ENCODE data around the gene UTP3. TPM values are rescaled to one million over a fixed set of nuclear protein-coding genes. Genes with fewer than 3 reads are reported as not detected.
"Not testable (repeated sequence)": the region's sequence is repeated elsewhere in the genome, so short reads cannot be mapped to it uniquely, and the experiment has no call there.

UTP3 gene
- total RNA-seq, 1 donor: 14.5 TPM

- H4K20me1 ChIP-seq (ENCODE audit: insufficient read depth, low read length): peaks cover 12% of the 10 kb centered on the region
- no peaks in the 10 kb centered on the region for H3K9me3 ChIP-seq (ENCODE audit: low read depth, low read length)
- peak; percentile 55 for DNase-seq (ENCODE audit: insufficient read length, low spot score, missing footprints)
- H3K27me3 ChIP-seq (ENCODE audit: insufficient read depth, low read length): no peaks in the 10 kb centered on the region
- H3K4me2 ChIP-seq (ENCODE audit: insufficient read depth, low read length): peak overlapping the region; percentile 94
- H3K4me3 ChIP-seq (ENCODE audit: insufficient read depth, low read length): peak overlapping the region; percentile 93
- peak overlapping the region; percentile 97 for H3K27ac ChIP-seq (ENCODE audit: low read depth, low read length)
- peak overlapping the region; percentile 98 for H2AFZ ChIP-seq (ENCODE audit: low read length)
- peaks cover 39% of the 10 kb centered on the region for H3K79me2 ChIP-seq (ENCODE audit: insufficient read depth, low read length)
- peaks cover 28% of the 10 kb centered on the region for H3K4me1 ChIP-seq (ENCODE audit: insufficient read depth, low read length)
- peaks cover 6% of the 10 kb centered on the region for H3K36me3 ChIP-seq (ENCODE audit: insufficient read depth, low read length)
- no peak for TF ChIP-seq CTCF (IDR thresholded peaks at IDR 0.05; ENCODE audit: extremely low read depth, low read depth, low read length)
Observed at GRCh38 chr4:70688795-70689231, 481 bp downstream of the UTP3 start.

GRCh38 chr4:70691661-70692060 lies 3.3 kb downstream of the UTP3 start:
- H4K20me1 ChIP-seq (ENCODE audit: insufficient read depth, low read length): peaks cover 12% of the 10 kb centered on the region
- no peak overlapping the region for H2AFZ ChIP-seq (ENCODE audit: low read length)
- no peaks in the 10 kb centered on the region for H3K9me3 ChIP-seq (ENCODE audit: low read depth, low read length)
- peaks cover 6% of the 10 kb centered on the region for H3K36me3 ChIP-seq (ENCODE audit: insufficient read depth, low read length)
- no peak for TF ChIP-seq CTCF (IDR thresholded peaks at IDR 0.05; ENCODE audit: extremely low read depth, low read depth, low read length)
- no peak for DNase-seq (ENCODE audit: insufficient read length, low spot score, missing footprints)
- no peaks in the 10 kb centered on the region for H3K27me3 ChIP-seq (ENCODE audit: insufficient read depth, low read length)
- no peak overlapping the region for H3K27ac ChIP-seq (ENCODE audit: low read depth, low read length)
- H3K4me3 ChIP-seq (ENCODE audit: insufficient read depth, low read length): no peak overlapping the region
- H3K79me2 ChIP-seq (ENCODE audit: insufficient read depth, low read length): peaks cover 39% of the 10 kb centered on the region
- no peak overlapping the region for H3K4me2 ChIP-seq (ENCODE audit: insufficient read depth, low read length)
- H3K4me1 ChIP-seq (ENCODE audit: insufficient read depth, low read length): peaks cover 28% of the 10 kb centered on the region

- not testable (repeated sequence) for H3K9me3 ChIP-seq (ENCODE audit: low read depth, low read length); DNase-seq (ENCODE audit: insufficient read length, low spot score, missing footprints); H4K20me1 ChIP-seq (ENCODE audit: insufficient read depth, low read length); H3K36me3 ChIP-seq (ENCODE audit: insufficient read depth, low read length); H3K4me2 ChIP-seq (ENCODE audit: insufficient read depth, low read length); H2AFZ ChIP-seq (ENCODE audit: low read length); H3K27ac ChIP-seq (ENCODE audit: low read depth, low read length); H3K27me3 ChIP-seq (ENCODE audit: insufficient read depth, low read length); H3K4me3 ChIP-seq (ENCODE audit: insufficient read depth, low read length)
- Histone ChIP-seq H3K79me2 (ENCODE audit: insufficient read depth, low read length) (peaks cover 26% of the 10 kb centered on the region), H3K4me1 (ENCODE audit: insufficient read depth, low read length) (peaks cover 15% of the 10 kb centered on the region)
Observed at GRCh38 chr4:70694633-70695032, 6.3 kb downstream of the UTP3 start.

GRCh38 chr4:70698435-70698834 lies 10.1 kb downstream of the UTP3 start:
- H3K27ac ChIP-seq (ENCODE audit: low read depth, low read length); H3K4me1 ChIP-seq (ENCODE audit: insufficient read depth, low read length); H3K79me2 ChIP-seq (ENCODE audit: insufficient read depth, low read length); H3K9me3 ChIP-seq (ENCODE audit: low read depth, low read length); H3K4me3 ChIP-seq (ENCODE audit: insufficient read depth, low read length); H4K20me1 ChIP-seq (ENCODE audit: insufficient read depth, low read length); DNase-seq (ENCODE audit: insufficient read length, low spot score, missing footprints); H2AFZ ChIP-seq (ENCODE audit: low read length); H3K36me3 ChIP-seq (ENCODE audit: insufficient read depth, low read length); H3K27me3 ChIP-seq (ENCODE audit: insufficient read depth, low read length); H3K4me2 ChIP-seq (ENCODE audit: insufficient read depth, low read length): not testable (repeated sequence)

GRCh38 chr4:70700712-70701111 lies 12.4 kb downstream of the UTP3 start:
- Histone ChIP-seq H2AFZ (ENCODE audit: low read length) (no peak overlapping the region), H3K4me3 (ENCODE audit: insufficient read depth, low read length) (no peak overlapping the region), H3K36me3 (ENCODE audit: insufficient read depth, low read length) (no peaks in the 10 kb centered on the region), H3K9me3 (ENCODE audit: low read depth, low read length) (no peaks in the 10 kb centered on the region), H4K20me1 (ENCODE audit: insufficient read depth, low read length) (no peaks in the 10 kb centered on the region), H3K79me2 (ENCODE audit: insufficient read depth, low read length) (no peaks in the 10 kb centered on the region), H3K27ac (ENCODE audit: low read depth, low read length) (no peak overlapping the region), H3K4me1 (ENCODE audit: insufficient read depth, low read length) (peaks cover 10% of the 10 kb centered on the region), H3K4me2 (ENCODE audit: insufficient read depth, low read length) (no peak overlapping the region), H3K27me3 (ENCODE audit: insufficient read depth, low read length) (no peaks in the 10 kb centered on the region)
- no peak for DNase-seq (ENCODE audit: insufficient read length, low spot score, missing footprints)
- no peak for TF ChIP-seq CTCF (IDR thresholded peaks at IDR 0.05; ENCODE audit: extremely low read depth, low read depth, low read length)
